ENCODE data around the gene CRISP1.

The CRISP1 gene

GRCh38 chr6:49790341-49790740 lies 76.0 kb downstream of the CRISP1 start:
- no peak for DNase-seq (ENCODE audit: extremely low read depth, low read depth)
- no peak for TF ChIP-seq CTCF (IDR thresholded peaks at IDR 0.05; ENCODE audit: low read depth, low read length, missing control alignments)

GRCh38 chr6:49787176-49787575 lies 79.2 kb downstream of the CRISP1 start, which contains the start of gene PGK2:
Gene PGK2 (minus strand): TSS chr6:49787285. CDS start chr6:49787187, 98 bp downstream.
- H3K4me3 ChIP-seq (replicated peaks; ENCODE audit: low read depth, low read length): no peak within 1 kb of the TSS
- DNase-seq (ENCODE audit: extremely low read depth, low read depth): no peak
- TF ChIP-seq CTCF (IDR thresholded peaks at IDR 0.05; ENCODE audit: low read depth, low read length, missing control alignments): no peak

More at GRCh38 chr6:49790341-49790740, 76.0 kb downstream of the CRISP1 start:
- no peak overlapping the region for H3K4me3 ChIP-seq (replicated peaks; ENCODE audit: low read depth, low read length)

GRCh38 chr6:49784272-49784671 lies 82.1 kb downstream of the CRISP1 start:
- TF ChIP-seq CTCF (IDR thresholded peaks at IDR 0.05; ENCODE audit: low read depth, low read length, missing control alignments): no peak
- H3K4me3 ChIP-seq (replicated peaks; ENCODE audit: low read depth, low read length): no peak overlapping the region
- DNase-seq (ENCODE audit: extremely low read depth, low read depth): no peak

Data from HFF-Myc (cell line).